ENCODE results near the gene HOXA2. TPM values are rescaled to one million over a fixed set of nuclear protein-coding genes. Genes with fewer than 3 reads are reported as not detected.

HOXA2 gene
- polyA plus RNA-seq, 1 experiment, result 0.09 TPM

DNA sequence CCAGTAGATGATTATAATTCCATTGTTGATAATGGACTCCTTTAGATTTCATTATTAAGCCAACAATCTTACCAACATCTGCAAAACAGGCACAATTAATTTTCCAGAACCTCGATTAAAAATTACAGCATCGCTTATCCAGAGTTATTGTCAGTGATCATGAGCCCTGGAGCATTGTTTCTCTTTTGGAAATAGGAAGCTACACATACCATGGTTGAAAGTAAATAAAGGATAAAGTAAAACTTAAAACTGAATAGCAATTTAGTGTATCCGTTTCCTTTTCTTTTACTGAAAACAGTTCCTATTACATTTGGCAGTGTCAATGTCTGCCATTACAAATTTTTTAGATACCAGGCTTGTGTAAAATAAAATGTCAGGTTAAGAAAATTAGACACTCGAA is 9.9 kb upstream of the HOXA2 start:
- ChIA-PET POLR2A (no interaction called here), CTCF (no interaction called here)

DNA sequence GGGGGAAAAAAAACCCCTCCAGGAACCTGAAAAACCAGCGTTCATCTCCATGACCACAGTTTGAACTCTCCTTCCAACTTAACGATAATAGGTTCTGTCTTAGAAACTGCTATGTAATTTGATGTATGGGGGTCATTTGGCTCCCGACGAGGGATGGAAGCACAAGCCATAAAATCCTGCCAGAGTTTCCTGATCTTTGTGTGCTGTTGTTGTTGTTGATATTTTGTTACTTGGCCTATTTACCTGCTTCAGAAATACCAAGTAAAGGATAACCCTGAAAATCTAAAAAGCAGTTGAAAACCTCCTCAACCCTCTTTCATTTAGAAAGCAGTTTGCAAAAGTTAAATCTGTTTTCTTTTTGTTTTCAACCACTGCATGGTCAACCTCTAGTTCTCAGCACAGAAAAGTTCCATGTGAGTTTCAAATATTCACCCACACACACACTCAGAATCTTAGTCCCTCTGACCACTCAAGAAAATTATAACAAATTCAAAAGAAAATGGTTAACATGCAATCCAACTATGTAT is 9.3 kb upstream of the HOXA2 start:
- ChIA-PET CTCF (interaction anchor here (1.0 kb wide), 1 partner anchor 39 kb away, joined by 3 read pairs; no protein-coding TSS in a partner anchor), POLR2A (no interaction called here)
- TF ChIP-seq, protein P1, sequence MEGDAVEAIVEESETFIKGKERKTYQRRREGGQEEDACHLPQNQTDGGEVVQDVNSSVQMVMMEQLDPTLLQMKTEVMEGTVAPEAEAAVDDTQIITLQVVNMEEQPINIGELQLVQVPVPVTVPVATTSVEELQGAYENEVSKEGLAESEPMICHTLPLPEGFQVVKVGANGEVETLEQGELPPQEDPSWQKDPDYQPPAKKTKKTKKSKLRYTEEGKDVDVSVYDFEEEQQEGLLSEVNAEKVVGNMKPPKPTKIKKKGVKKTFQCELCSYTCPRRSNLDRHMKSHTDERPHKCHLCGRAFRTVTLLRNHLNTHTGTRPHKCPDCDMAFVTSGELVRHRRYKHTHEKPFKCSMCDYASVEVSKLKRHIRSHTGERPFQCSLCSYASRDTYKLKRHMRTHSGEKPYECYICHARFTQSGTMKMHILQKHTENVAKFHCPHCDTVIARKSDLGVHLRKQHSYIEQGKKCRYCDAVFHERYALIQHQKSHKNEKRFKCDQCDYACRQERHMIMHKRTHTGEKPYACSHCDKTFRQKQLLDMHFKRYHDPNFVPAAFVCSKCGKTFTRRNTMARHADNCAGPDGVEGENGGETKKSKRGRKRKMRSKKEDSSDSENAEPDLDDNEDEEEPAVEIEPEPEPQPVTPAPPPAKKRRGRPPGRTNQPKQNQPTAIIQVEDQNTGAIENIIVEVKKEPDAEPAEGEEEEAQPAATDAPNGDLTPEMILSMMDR (IDR thresholded peaks at IDR 0.05; ENCODE audit: insufficient read depth, low read depth, low read length), result no peak
- Histone ChIP-seq H3K27me3 (ENCODE audit: control insufficient read depth, insufficient read depth, low read length) (peaks cover 13% of the 10 kb centered on the region), H3K4me3 (ENCODE audit: low read depth, low read length) (no peak overlapping the region), H3K36me3 (ENCODE audit: control insufficient read depth, insufficient read depth, low read length) (peaks cover 2% of the 10 kb centered on the region; the same call in 1 of the 2 replicates)
- no peak for DNase-seq (ENCODE audit: low read depth)

More for the DNA sequence above, 9.9 kb upstream of the HOXA2 start:
- H3K27me3 ChIP-seq (ENCODE audit: control insufficient read depth, insufficient read depth, low read length), result peaks cover 14% of the 10 kb centered on the region
- TF ChIP-seq, protein P1 (IDR thresholded peaks at IDR 0.05; ENCODE audit: insufficient read depth, low read depth, low read length), result no peak
- no peak for DNase-seq (ENCODE audit: low read depth)
- peaks cover 2% of the 10 kb centered on the region; the same call in 1 of the 2 replicates for H3K36me3 ChIP-seq (ENCODE audit: control insufficient read depth, insufficient read depth, low read length)
- no peak overlapping the region for H3K4me3 ChIP-seq (ENCODE audit: low read depth, low read length)

DNA sequence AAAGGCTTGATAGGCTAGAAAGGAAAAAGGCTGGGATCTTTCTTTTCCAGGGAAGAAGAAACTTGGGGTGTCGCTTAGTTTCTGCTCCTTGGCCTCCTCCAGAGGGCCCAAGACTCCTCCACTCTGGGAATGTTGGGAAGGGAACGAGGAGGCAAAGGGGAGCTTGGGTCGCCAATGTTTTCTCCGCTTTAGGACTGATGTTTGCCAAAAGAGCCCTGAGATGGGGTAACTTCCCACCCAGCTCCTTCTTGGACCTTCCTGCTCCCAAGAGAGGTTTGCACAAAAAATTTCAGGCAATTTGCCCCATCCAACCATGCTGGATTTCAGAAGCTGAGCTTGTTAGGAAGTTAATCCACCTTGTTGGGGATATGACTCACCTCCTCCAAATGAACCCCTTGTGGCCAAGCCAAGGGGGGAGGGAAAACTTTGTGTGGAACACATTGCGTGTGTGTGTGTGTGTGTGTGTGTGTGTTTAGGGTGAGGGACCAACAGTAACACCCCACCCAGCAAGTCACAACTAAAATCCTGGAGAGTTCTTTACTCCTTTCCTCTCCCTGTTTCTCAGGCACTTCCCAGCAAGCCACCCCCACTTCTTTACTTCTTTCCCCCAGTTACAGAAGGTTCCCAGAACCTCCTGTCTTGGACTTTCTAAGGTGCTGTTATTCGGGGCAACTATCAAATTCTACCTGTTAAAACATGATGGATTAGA is 8.7 kb upstream of the HOXA2 start:
- ChIA-PET CTCF (interaction anchor here (1.0 to 1.4 kb wide), 2 partner anchors 15 to 39 kb away, joined by 3 to 6 read pairs; partner anchors contain the start of gene HOXA1), POLR2A (no interaction called here)
- Histone ChIP-seq H3K4me3 (ENCODE audit: low read depth, low read length) (no peak overlapping the region; the same call in 1 of the 2 replicates), H3K36me3 (ENCODE audit: control insufficient read depth, insufficient read depth, low read length) (peaks cover 2% of the 10 kb centered on the region; the same call in 1 of the 2 replicates), H3K27me3 (ENCODE audit: control insufficient read depth, insufficient read depth, low read length) (peaks cover 16% of the 10 kb centered on the region)
- no peak for DNase-seq (ENCODE audit: low read depth)
- TF ChIP-seq, protein P1 (IDR thresholded peaks at IDR 0.05; ENCODE audit: insufficient read depth, low read depth, low read length), result no peak

DNA sequence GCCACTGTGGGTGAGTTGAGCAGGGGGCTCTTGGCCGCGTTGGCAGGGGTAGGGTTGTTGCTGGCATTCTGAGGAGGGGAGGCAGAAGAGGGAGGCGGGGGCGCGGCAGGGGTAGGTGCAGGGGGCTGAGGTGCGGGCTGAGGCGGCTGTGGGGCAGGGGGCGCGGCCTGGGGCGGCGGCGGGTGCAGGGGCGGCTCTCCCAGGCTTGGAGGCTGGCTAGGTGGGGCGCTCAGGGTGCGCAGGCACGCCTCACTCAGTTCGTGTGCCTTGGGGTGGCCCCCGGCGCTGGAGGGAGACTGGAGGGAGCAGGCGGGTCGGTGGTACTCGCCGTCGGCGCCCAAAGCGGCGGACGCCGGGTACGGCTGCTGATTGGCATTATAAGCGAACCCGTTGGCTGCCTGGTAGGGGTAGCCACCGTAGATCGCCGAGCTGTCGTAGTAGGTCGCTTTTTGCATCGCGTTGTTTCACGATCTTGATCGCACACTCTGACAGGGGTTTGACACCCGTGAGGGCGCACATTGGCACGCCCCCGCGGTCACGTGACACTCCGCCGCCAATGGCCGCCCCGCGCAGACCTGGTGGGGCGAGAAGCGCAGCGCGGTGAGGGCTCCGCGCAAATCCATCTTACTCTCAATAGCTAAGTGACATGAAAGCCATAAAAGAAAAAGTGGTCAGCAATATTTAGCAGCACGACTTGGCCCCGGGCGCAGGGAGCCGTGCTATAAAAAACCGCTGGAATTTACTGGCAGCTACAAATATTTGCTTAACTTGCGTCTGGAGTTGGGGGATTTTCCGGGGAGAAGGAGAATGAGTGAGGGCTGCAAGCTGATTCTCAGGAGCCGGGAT is 7.9 kb upstream of the HOXA2 start:
- POLR2A ChIA-PET, result no interaction called here
- DNase-seq (ENCODE audit: low read depth), result peak; percentile 56
- H3K4me3 ChIP-seq (ENCODE audit: low read depth, low read length), result peak overlapping the region; percentile 17

More for the DNA sequence above, 7.9 kb upstream of the HOXA2 start:
- TF ChIP-seq, protein P1 (IDR thresholded peaks at IDR 0.05; ENCODE audit: insufficient read depth, low read depth, low read length), result no peak
- peaks cover 17% of the 10 kb centered on the region for H3K27me3 ChIP-seq (ENCODE audit: control insufficient read depth, insufficient read depth, low read length)
- peaks cover 2% of the 10 kb centered on the region; the same call in 1 of the 2 replicates for H3K36me3 ChIP-seq (ENCODE audit: control insufficient read depth, insufficient read depth, low read length)
- CTCF ChIA-PET, result interaction anchor here (1.0 to 1.4 kb wide), 2 partner anchors 14 to 40 kb away, joined by 3 to 6 read pairs; partner anchors contain the start of gene HOXA1

All from BJ (cell line).